GM19023 (cell line): ENCODE measurements around the gene TMUB1.

ENCODE experiments used
- ATAC-seq: cut with Tn5 transposase; IDR thresholded peaks from one replicate; pipeline ENCODE4 v1.9.1; 2021; ENCODE audit warnings: mild to moderate bottlenecking, moderate library complexity; ENCODE audit not compliant: unreplicated experiment

TMUB1 gene

DNA sequence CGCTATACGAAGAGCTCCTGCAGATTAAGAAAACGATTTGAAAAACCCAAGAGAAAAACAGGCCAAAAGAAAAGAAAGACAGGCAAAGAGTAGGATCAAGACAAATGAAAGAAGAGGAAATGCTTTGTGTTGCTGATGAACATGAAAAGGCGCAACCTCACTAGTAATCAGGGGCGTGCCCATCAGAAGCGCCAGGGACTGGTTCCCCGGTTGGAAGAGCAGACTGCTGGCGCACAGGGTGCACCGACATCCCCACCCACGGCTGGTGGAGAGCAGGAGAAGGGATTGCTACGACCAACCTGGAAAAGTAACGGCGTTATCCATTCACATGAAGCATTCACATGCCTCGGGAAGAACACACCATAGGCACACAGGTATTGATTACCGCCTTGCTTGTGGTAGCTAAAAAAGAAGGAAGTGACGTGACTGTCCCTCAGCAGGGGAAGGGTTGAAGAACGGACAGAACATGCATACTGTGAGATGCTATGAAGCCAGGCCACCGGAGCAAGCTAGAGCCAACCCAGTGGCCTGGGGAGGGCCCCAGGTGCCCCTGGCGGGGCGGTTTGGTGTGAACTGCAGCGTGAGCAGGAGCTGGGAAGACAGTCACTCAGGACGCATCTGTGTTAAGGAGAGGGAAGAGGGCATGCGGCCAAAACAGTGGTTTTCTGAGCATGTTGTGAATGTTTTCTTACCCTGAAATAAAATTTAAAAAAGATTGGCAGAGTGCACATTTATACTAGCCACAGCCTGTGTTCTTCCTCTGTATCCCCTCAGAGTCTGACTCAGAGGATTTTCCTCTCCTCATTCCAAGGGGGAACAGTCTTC is 21.3 kb upstream of the TMUB1 start:
- ATAC-seq = no peak

DNA sequence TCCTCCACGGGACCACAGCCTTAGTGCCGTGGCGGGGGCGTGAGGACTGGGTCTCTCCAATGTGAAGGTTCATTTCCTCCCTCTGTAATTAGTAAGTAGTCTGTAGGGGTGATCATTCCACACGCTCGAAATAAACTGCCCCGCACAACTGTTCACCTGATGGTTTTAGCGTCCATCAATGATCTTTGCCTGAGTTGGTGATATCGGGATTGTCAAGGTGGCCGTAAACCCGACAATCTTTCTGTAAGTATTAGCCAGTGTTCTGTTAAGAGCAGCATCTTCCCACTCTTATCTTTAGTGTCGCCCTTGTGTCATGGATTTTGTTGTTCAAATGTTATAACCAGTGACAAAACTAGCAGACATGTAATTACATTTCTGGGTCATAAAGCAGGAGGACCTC is 20.7 kb upstream of the TMUB1 start:
- ATAC-seq = no peak

DNA sequence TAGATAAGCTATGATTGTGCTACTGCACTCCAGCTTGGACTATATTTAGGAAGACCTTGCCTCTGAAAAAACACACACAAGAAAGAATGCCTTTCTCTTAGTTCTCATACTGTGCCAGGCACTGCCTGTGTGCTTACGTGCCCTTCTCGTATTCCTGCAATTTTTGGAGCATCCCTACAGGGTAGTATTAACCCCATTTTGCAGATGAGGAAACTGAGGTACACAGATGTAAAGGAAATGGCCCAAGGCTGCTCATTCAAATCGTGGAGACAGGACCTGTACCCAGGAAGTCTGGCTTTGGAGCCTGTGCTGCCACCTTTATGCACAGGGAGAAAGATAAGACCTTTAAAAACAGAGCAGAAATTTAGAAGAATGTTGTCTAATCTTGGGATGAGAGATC is 19.7 kb upstream of the TMUB1 start:
- ATAC-seq = no peak

DNA sequence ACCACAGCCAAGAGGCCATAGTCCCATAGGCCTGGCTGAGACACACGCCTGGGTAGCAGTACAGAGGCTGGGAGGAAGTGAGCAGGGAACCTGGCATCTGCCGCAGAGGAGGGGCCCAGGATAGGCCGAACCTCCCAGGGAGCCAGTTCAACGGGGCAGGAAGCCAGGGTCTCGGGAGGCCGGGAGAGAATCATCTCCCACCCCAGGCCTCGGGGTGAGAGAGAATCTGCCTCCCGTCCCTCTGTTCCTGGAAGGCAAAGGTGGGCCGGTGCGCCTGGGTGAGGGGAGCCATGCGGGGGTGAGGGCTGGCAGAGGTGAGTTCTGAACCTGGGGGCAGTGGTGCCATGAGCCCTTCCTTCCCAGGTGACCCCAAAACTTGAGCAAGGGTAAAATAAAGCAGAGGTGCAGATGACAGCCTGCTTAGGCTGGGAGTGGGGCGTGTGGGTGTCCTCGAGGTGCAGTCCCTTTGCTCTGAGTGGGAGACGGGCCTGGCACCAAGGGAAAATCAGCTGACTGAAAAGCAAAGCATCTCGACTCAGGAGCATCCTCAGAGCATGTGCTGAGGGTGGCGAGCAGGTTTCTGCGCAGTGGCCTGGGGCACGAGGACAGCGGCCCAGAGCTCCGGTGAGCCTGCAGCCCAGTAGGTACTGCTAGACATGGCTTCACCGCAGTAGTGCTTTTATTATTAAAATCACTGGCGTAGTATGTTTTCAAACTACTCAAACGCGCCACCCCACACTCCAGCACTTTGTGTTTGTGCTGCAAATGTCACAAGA is 18.5 kb upstream of the TMUB1 start:
- ATAC-seq = no peak

DNA sequence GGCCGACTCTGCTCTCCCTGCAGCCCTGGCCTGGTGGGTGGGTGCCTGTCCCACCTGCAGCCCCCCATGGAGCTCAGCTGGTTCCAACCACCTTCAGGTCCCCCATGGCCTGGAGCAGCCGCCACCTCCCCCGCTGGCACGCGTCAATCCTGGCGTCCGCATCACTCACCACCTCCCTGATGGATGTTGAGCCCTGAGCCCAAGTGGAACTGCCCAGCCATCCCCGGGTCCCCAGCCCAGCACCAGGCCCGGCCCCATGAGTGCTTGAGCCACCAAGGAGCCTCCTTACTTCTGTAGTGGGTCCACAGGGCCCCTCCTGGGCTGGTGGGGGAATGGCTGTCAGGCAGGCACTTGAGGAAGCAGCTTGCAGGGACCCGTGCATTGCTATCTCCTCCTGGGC is 17.6 kb upstream of the TMUB1 start:
- no peak for ATAC-seq

DNA sequence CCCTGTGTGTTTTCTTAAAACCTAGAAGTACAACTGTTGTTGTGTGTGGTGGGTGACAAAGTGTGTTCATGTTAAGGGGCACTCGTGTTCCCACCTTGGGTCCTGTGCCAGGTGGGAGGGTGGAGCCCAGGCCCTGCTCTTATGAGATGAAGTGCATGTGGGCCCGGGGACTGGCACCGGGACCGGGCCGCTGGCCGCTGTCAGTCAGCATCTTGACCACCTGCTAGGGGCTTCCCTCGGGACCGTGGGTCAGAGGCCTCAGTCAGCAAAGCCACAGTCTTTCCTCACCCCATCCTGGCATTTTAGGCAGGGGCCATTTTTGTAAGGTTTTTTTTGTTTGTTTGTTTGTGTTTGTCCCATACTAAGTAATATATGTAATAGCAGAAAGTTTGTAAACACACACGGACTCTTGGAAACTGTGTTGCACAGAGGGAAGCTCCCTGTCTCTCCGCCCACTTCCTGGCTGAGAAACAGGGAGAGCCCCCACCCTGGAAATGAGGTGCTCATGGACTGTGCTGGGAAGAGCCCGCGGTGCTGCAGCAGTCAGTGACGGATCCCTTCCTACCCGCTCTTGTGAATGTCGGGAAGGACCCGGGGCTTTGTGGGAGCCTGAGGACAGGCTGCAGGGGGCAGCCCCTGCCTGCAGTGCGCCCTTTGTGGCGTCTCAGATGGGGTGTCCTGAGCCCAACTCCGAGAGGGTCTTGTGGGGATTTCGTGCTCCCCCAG is 16.4 kb upstream of the TMUB1 start:
- ATAC-seq = no peak

DNA sequence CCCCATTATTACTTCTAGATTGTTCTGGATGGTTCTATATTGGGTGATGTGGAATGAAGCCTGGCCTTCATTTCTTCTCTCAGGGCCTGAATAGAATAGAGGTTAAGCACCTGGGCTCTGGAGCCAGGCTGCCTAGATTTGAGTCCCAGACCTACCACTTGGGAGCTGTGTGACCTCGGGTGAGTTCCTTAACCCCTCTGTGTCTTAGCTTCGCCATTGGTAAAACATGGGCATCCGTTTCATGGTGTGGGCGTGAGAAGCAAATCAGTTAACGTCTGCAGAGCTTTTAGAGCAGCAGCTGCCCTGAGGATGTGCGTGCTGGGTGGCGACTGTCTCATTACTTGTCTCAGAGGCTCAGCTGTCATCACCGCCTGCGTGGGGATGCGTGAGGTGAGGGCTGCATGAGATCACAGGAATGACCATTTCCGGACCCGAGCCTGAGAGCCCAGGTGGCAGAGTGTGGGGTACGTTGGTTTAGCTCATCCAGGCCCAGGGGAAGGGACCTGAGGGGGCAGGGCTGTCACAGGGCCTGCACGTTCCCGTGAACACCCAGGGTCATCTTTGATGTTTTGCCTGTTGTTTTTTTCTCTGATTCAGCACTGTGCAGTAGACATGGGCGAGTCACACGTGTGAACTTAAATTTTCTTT is 12.7 kb upstream of the TMUB1 start:
- no peak for ATAC-seq

DNA sequence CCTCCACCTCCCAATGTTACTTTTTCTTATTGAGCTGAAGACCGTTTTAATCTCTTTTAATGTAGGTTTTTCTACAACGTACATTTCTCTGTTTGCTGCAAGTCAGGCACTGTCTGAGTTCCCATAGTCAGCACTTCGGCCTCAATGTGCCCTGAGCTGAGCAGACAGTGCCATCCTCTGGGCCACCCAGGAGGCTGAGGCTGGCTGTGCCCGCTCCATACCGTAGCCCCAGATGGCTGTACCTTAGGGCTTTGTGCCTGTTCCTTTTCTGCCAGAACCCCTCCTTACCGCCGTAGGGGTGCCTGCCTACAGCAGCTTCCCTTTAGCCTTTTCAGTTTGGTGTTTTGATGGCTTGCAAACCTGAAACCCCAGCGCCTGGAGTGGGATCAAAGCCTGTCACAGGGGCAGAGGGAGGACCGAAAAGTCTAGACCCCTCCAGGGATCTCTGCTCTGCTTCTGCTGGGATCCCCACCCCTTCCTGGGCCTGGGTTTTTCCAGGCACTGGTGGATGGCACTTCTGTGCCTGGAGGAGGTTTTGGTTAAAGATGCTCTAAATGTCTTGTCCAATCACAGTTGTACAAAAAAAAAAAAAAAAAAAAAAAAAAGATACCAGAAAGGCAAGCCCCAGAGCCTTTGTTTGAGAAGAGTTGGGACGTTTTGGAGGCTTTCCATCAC is 12.0 kb upstream of the TMUB1 start:
- no peak for ATAC-seq

DNA sequence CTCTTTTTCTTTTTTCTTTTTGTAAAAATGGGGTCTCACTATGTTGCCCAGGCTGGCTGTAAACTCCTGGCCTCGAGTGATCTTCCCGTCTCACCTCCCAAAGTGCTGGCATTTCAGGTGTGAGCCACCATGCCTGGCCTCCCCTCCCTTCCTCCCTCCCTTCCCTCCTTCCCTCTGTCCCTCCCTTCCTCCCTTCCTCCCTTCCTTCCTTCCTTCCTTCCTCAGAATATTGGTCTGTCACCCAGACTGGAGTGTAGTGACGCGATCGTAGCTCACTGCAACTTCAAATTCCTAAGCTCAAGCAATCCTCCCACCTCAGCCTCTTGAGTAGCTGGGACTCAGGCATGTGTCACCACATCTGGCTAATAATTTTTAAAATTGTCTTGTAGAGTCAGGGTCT is 11.4 kb upstream of the TMUB1 start:
- no peak for ATAC-seq

DNA sequence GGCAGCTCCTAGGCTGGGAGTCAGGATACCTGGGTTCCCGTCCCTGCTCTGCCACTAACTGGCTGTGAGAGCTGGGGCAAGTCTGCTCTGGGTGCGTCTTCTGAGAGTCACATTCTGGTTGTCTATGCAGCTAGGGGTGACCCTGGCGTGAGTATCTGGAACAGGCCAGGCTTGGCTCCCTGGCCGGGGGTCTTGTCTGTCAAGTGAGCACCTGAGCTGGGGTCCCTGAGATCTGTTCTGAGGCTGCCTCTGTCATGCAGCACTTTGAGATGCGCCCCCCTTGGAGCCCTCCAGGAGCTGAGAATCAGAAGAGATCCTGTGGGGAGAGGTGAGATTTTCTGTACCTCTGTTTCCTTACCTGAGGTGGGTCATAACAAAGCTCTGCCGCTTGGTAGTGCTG is 10.5 kb upstream of the TMUB1 start:
- no peak for ATAC-seq

DNA sequence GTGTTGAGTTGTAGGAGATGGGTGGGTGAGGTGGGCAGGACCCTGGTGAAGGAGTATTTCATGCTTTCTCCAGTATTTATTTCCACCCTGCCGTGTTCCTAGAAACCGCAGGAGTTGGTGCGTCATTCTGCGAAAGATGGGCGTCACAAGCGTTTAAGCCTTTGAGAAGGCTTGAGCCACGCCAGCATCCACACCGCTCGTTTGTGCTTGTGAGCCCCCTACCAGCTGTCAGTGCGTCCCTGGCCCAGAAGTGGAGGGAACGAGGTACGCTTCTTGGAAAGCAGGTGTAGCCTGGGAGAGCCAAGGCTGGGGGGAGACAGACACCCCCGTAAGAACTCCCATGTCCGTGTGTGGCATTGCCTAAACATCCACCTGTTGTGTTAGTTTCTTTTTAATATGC is 8.7 kb upstream of the TMUB1 start:
- no peak for ATAC-seq

DNA sequence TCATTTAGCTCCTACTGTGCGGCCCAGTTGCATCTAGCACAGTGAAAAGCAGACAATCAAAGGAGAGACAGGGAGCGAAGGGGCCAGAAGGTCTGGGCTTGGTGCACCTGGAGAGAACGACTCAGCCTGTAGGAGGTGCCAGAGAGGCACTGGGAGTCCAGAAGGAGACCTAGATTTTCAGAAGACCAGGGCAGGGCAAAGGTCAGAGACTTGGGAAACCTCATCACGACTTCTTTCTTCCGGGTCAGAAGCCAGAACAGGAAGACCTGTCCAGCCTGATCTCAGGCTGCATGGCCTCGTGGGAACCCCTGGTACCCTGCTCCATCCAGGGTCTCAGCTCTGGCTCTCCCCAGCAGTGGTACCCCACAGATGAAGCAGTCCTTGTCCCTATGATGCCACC is 8.1 kb upstream of the TMUB1 start:
- ATAC-seq = no peak

DNA sequence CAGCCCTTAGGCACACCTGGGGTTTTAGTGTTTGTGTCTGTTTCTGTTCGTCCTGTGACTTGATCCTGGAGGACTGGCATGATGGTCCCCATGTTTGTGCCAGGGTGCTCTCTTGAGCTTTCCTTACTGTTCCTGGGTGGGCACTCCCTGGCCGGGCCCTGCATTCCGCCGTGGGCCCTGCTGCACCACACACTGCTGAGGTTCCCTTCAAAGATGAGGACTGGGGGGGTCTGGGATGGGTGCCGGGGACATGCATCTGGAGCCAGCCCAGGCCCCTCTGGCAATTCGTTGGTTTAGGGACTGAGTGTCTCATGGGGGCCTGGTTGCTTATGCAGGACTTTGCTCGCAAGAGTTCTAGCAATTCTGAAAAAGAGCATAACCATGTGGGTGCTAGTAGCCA is 7.7 kb upstream of the TMUB1 start:
- no peak for ATAC-seq

DNA sequence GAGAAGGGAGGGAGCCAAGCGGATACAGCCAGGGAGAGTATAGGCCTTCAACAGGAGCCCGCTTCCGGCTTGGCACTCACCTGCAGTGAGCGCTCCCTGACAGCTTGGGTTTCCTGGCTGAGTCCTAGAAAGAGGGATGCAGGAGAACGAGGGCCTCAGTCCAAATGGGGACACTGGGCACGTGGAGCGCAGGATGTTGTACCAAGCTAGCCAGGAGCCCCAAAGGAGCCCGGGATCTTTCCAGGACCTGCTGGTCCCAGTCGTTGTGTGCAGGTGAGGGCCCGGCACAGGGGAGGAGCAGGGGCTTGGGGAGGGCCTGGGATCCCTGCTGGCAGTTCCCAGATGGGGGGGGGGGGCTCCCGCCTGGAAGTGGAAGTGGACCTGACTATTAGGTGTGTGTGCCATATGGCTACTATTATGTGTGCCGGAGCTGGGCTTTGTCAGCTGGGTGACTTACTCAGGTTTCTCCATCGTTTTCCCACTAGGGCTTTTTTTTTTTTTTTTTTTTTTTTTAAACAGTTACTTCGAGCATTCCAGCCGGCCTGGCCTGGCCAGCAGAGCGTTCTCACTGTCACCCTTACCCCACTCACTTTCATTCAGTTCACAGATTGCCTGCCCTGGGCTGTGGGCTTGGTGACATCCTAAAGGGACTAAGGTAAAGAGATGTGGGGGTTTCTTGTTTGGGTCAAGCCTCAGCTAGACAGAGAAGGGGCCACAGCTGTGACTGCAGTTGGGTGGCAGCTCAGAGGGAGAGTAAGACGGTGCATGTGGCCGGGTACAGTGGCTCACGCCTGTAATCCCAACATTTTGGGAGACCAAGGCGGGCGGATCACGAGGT is 6.8 kb upstream of the TMUB1 start:
- ATAC-seq = no peak

DNA sequence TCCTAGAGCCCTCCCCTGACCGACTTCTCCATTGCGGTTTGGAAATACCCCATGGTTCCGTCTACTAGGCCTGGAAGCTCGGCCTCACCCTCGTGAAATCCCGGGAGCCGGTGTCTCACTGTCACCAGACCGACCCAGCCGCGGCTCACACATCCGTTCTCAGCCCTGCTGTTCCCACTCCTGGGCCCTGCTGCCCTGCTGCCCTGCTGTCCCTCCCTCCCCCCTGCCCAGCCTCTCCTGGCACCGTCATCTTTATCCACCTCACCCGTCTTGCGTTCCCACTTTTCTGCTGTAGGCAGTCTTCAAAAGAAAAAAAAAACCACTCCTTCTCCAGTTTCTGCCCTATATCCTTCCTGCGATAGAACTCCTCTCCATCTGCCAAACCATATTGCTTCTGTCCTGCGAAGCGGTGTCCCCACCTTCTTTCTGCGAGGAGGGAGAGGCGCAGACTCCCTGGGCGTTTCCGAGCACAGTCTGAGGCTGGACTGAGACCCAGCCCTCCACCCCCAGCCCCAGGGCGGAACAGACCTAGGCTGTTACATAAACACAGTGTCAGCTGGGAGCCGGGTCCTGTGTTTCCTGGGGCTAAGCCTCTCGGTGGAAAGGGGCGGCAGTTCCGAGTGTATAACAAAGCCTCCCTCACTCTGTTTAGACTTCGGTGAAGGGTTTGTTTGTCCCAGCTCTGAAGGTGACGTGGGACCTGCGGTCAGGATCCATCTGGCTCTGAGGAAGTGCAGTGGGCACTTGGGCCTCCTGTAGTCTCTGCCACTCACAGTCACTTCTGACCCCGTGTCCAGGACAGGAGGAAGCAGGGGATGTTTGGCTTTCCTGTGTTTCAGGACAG is 5.8 kb upstream of the TMUB1 start:
- ATAC-seq = no peak

DNA sequence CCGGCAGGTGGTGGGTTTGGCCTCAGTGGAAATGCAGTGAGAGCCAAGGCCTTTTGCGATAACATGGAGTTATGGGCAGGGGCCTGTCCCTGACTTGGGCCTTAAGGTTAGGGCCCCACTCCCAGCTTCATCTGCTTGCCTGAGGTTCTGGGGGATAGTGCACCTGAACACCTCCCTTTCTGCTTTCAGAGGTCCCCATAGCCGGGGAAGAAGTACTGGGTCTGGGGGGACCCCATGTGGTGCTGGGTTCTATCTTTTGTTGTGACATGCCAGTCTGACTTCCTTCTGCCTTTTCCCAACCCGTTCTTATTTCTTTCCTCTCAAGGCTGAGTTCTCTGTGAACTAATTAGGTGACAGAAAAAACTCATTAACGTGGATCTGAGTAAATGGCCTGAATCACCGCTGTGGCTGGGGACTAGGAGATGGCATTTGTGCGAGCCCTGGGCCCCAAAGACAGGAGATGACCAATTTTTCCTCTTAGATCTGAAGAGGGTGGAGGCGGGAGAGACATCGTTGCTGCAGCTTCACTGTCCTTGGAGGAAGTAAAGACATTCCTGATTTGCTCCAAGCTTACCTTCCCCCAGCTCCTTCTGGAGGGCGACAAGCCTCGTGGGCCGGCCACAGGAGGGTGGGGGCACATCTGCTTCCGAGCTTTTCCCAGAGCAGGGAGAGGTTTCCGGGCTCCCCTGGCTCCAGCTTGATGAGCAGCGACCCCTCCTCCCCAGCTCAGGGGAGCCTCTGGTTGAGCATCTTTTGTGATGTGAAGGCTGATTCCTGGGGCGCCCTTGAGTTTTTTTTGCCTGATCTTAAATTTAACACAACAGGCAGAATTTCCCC is 4.9 kb upstream of the TMUB1 start:
- ATAC-seq = no peak

DNA sequence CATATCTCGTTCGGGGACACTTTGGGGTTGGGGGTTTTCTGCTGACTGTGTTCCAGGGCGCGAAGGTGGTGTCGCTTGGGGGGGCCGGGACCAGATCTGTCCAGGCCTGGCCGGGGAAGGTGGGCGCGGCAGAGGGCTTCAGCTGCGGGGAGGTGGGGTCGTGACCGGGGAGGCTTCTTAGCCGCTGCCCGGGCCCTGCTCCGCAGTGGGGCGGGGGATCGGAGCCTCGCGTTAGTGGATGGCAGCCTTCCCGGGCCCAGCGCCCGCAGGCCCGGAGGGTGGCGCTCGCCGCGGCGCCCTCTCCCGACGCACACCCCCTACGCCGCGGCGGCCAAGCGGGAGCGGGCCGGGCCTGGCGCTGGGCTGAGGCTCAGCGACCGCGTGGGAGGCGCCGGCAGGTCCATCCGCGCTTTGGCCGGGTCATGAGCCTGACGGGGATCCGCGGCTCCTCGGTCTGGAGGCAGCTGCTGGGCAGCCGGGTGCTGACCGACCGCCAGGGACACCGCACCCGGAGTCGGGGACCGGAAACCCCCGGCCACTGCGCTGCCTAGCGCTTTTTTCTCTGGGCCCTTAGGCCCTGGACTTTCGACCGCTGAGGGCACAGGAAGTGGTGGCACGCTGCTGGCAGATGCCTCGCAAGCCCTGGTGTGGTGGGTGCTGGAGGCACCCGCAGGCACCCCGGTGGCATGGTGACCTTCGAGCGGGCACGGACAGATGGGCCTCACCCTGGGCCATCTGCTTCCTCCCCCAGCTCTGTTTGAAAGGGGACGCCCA is 4.1 kb upstream of the TMUB1 start:
- peak; percentile 23 for ATAC-seq
